Upper lobe of right lung (tissue), 1 donor: ENCODE data around the gene DDX51. TPM values are rescaled to one million over a fixed set of nuclear protein-coding genes. Genes with fewer than 3 reads are reported as not detected.

Experiments used
- ATAC-seq: fragments of 200-7000 bp; cut with Tn5 transposase; one replicate; pipeline ENCODE4 v1.9.1; 2020; ENCODE audit warnings: mild to moderate bottlenecking, moderate library complexity
- DNase-seq: peaks from one replicate; pipeline ENCODE4 v3.0.0-alpha.2; 2020
- H3K27ac ChIP-seq: fragments of 200-600 bp; one replicate; pipeline ENCODE4 v1.8.0; 2022
- H3K27me3 ChIP-seq: fragments of 200-600 bp; one replicate; pipeline ENCODE4 v1.8.0; 2022; ENCODE audit warnings: mild to moderate bottlenecking
- H3K36me3 ChIP-seq: fragments of 200-600 bp; one replicate; pipeline ENCODE4 v1.8.0; 2022
- H3K4me1 ChIP-seq: fragments of 200-600 bp; one replicate; pipeline ENCODE4 v1.8.0; 2022
- H3K4me3 ChIP-seq: fragments of 200-600 bp; one replicate; pipeline ENCODE4 v1.8.0; 2022; ENCODE audit warnings: mild to moderate bottlenecking
- H3K9me3 ChIP-seq: fragments of 200-600 bp; one replicate; pipeline ENCODE4 v1.8.0; 2022
- intact Hi-C: fragments of 100-400 bp; cut with DNase I; formaldehyde crosslinking; loops from one replicate; pipeline ENCODE4 v1.11.0; 2022
- total RNA-seq: library from RNA; stranded (reverse); fragmentation: NEBNext Ultra II Directional; extraction: Animal tissue kit (Norgen Biotek cat#: 25700); gene quantifications from one replicate; pipeline ENCODE4 v1.2.1, GENCODE V29; 2021
- TF ChIP-seq, protein P1 (sequence below): fragments of 200-600 bp; IDR thresholded peaks from one replicate; pipeline ENCODE4 v1.8.0; 2022; ENCODE audit warnings: antibody characterized with exemption
- donor health status: DM: no; HTN: yes; CAD: no; lungs with severe emphysema.

The DDX51 gene
- total RNA-seq, 1 donor from 2014 or later, result 16.2 TPM

DNA sequence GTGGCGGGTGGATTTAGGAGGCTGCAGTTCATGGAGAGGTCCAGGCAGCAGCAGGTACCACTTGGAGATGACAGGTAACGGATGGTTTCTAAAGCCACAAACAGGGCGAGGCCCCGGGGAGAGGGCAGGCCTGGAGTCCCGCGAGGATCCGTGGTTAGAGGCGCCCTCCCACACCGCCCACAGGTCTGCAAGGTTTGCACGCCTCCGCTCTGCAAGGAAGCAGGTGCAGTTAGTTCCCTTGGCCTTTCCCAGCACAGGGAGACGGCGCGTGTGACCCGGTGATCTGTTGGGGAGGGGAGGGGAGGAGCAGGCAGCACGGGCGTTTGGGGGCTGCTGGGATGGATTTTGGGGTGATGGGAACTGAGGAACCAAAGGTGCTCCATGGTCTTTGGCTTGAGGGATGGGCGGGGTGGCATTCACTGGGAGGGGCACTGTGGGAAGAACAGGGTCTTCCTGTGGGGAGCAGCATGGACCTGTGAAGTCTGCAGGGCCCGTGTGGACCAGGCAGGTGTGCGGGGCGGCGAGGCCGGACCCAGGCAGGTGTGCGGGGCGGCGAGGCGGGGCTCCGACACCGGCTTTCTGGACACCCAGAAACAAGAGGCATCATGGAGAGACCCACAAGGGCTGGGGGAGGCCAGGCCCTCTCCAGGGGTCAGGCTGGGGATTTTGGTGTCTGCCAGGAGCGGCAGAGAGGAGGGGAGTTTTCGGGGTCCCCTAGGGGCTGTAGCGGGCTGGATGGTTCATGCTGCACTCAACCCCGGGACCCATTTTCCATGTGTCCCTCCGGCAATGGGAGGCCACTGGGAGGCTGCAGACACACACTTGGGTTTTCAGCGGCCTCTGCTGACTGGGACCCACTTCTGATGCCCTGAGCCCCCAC, 29.3 kb upstream of the DDX51 start:
- H3K4me1 ChIP-seq, result no peaks in the 10 kb centered on the region
- H3K27ac ChIP-seq, result no peak overlapping the region
- no peak overlapping the region for H3K4me3 ChIP-seq
- no peaks in the 10 kb centered on the region for H3K9me3 ChIP-seq
- H3K36me3 ChIP-seq, result no peaks in the 10 kb centered on the region
- intact Hi-C loops, result no loop called here
- TF ChIP-seq, protein P1, sequence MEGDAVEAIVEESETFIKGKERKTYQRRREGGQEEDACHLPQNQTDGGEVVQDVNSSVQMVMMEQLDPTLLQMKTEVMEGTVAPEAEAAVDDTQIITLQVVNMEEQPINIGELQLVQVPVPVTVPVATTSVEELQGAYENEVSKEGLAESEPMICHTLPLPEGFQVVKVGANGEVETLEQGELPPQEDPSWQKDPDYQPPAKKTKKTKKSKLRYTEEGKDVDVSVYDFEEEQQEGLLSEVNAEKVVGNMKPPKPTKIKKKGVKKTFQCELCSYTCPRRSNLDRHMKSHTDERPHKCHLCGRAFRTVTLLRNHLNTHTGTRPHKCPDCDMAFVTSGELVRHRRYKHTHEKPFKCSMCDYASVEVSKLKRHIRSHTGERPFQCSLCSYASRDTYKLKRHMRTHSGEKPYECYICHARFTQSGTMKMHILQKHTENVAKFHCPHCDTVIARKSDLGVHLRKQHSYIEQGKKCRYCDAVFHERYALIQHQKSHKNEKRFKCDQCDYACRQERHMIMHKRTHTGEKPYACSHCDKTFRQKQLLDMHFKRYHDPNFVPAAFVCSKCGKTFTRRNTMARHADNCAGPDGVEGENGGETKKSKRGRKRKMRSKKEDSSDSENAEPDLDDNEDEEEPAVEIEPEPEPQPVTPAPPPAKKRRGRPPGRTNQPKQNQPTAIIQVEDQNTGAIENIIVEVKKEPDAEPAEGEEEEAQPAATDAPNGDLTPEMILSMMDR, result no peak
- peak; percentile 50 for DNase-seq
- no peak for ATAC-seq
- peaks cover 71% of the 10 kb centered on the region for H3K27me3 ChIP-seq

DNA sequence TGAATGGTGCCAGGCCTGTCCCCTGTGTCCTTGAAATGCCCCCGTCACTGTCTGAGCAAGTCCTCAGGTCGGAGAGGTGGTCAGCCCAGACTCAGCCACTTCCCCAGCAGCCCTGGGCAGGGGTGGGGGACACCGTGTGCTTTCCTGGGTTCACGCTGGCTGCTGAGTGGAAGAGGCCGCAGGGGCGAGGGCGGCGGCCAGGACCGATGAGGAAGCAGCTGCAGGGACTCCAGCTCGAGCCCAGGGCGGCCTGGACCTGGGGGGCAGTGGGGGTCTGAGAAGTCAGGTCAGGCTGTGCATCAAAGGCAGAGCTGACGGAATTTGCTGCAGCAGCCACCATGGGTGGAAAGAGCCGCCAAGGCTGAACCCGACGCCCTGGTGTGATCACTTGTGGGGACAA, 28.5 kb upstream of the DDX51 start:
- Histone ChIP-seq H3K27ac (no peak overlapping the region), H3K9me3 (no peaks in the 10 kb centered on the region), H3K4me1 (no peaks in the 10 kb centered on the region), H3K4me3 (no peak overlapping the region), H3K36me3 (no peaks in the 10 kb centered on the region), H3K27me3 (peaks cover 74% of the 10 kb centered on the region)
- DNase-seq (peak; percentile 56), ATAC-seq (no peak)
- TF ChIP-seq, protein P1, result no peak
- intact Hi-C loops, result no loop called here

DNA sequence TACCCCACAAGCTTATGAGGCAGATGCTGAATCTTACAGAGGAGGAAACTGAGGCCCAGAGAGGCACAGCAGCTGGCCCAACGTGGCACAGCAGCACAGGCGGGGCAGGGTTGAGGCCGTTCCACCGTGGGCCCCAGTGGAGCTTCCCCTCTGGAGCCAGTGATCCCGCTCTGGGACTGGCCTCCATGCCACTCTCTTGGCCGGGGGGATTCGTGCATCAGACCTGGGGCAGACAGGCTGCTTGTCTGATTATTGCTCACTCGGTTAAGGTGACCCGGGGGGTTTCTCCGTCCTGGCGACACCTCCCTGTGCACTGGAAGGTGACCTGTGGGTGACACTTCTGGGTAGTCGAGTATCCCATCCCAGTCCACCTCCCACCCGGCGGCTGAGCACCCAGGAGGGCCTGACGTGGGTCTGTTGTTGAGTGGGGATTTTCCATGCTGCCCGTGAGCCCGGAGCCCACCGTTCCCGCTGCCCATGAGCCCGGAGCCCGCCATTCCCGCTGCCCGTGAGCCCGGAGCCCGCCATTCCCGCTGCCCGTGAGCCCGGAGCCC, 27.9 kb upstream of the DDX51 start:
- intact Hi-C loops, result no loop called here
- TF ChIP-seq, protein P1, result no peak
- Histone ChIP-seq H3K9me3 (no peaks in the 10 kb centered on the region), H3K4me1 (no peaks in the 10 kb centered on the region), H3K36me3 (no peaks in the 10 kb centered on the region), H3K27ac (no peak overlapping the region), H3K4me3 (no peak overlapping the region), H3K27me3 (peaks cover 70% of the 10 kb centered on the region)
- ATAC-seq, result no peak
- peak; percentile 57 for DNase-seq

DNA sequence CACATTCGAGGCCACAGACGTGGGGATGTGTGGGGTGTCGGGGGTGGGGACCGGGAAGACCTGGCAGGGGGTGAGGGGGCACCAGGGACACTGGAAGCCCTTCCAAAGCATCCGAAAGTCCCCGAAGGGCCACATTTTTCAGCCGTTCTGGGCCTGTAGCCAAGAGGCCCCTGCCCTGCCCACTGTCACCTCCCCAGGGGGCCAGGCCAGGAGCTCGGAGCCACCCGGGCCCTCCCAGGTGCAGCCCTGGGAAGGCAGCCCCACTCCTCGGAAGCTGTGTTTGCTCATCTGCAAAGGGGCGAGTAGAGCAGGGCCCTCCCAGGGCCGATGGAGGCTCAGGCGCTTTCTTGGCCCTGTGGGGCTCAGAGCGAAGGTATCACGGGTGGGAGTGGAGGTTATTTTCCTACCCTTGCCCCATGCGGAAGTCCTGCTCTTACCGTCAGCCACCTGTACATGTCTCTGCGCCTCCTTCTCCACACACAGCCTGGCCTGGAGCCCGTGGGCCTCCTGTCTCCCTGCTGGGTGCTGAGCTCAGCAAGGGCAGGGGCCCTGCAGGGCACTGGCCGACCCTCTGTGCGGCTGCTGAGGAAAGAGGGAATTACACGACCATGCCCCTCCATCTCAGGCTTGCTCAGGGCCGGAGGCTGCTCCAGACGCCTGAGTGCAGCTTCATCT, 27.3 kb upstream of the DDX51 start:
- Histone ChIP-seq H3K27me3 (peaks cover 64% of the 10 kb centered on the region), H3K27ac (no peak overlapping the region), H3K36me3 (no peaks in the 10 kb centered on the region), H3K9me3 (no peaks in the 10 kb centered on the region), H3K4me1 (no peaks in the 10 kb centered on the region), H3K4me3 (no peak overlapping the region)
- TF ChIP-seq, protein P1, result no peak
- intact Hi-C loops, result no loop called here
- DNase-seq, result peak; percentile 56
- ATAC-seq, result no peak

DNA sequence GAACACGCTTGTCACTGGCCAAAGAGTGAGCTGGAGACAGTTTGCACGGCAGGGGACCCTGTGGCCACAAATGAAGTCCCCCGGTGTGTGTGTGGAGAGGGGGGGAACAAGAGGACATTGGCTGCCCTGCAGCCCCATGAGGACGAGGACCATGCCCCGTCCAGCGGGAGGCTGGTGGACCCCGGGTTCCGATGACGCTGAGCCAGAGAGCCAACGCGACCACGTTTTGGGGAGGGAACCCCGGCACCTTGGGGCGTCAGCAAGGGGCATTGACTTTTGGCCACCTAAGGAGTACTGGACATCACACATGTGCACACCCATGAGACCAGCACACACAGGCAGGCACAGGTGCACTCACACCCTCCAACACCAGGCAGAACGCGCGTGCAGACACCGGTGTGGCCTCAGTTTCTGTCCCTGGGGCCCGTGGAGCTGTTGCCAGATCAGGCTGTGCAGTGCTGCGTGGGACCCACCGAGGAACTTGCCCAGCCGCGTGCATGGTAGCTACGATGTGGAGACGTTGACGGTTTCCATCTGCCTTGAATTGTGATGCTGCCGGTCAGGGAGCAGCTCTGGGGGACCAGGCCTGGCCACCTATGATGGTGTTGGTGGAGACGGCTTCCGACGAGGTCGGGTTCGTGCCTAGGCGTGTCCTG, 26.6 kb upstream of the DDX51 start:
- ATAC-seq (no peak), DNase-seq (peak; percentile 63)
- H3K27me3 ChIP-seq, result peaks cover 58% of the 10 kb centered on the region
- no peaks in the 10 kb centered on the region for H3K9me3 ChIP-seq
- H3K27ac ChIP-seq, result no peak overlapping the region
- no peaks in the 10 kb centered on the region for H3K4me1 ChIP-seq
- no peaks in the 10 kb centered on the region for H3K36me3 ChIP-seq
- H3K4me3 ChIP-seq, result no peak overlapping the region
- intact Hi-C loops, result no loop called here
- TF ChIP-seq, protein P1, result no peak
